Hepatic stellate cell (primary cell): ENCODE data around the gene CLTRN.
"Not testable (repeated sequence)": the region's sequence is repeated elsewhere in the genome, so short reads cannot be mapped to it uniquely, and the experiment has no call there.

Experiments used
- DNase-seq: peaks from one replicate; pipeline ENCODE4 v3.0.0; 2011; ENCODE audit warnings: low spot score

Gene CLTRN

DNA sequence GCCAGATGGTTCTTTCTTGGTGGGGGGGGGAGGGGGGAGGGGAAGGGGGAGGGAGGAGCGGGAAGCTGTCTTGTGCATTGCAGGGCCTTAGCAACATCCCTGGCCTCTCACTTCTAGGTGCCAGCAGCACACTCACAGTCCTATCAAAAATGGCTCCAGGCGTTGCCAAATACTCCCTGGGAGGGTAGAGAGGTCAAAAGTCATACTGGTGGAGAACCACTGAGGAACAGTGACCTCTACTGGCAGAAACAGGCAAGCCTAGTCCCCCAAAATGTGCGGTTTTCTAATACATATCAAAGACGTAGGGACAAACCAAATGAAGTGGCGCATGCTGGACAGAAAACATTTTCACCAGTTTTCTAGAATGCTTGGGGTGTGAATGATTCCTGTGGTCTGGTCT lies 17.1 kb downstream of the CLTRN start:
- DNase-seq: not testable (repeated sequence)

DNA sequence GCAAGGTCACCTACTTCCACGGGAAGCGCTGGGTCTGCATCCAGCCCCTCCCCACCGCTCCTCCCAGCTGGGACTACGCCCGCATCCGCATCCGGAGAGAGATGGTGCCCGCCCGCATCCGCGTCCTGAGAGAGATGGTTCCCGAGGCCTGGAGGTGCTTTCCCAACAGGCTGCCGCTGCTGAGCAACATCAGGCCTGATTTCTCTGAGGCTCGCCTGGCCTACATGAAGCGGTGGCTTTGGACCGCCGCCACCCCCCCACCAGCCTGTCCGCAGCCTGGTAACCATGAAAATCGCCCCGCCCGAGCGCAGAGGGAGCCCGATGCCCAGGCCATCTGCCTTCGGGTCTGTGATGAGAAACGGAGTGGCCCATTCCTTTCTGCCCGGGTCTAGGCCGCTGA lies 18.1 kb downstream of the CLTRN start:
- DNase-seq: no peak

DNA sequence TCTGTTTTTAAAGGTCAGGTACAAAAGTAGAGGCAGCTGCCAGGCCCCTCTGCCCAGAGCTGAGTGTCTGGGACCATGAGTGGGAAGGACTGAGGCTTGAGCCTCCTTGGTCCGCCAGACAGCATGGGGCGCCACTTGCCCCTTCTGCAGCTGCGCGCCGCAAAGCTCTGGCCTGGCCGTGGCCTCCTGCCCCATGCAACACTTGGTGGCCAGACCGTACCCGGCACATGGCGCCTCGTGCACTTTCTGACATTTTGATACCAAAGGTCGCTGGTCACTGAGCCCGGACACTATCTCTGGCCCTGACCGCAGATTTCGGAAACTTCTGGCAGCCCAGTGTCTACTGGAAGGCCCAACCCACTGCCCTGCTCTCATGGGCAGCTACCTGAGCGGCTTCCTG lies 18.6 kb downstream of the CLTRN start:
- no peak for DNase-seq

DNA sequence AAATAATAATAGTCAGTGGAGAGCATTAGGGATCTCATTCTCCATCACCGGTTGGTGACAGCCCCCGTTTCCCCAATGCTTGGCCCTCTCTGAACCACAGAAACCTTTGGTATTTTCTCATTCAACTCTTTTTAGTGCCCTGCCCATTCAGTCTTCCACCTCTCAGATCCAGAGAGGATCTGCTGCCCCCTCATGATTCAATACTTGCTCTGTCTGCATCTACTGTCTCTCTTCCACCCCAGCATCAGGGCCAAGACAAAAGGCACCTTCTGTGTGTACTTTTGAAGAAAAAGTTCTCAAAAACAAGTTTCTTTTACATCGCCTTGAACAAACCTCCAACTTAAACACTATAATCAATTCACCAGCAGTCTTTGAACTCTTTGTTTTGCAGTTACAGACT lies 19.3 kb downstream of the CLTRN start:
- DNase-seq: no peak

DNA sequence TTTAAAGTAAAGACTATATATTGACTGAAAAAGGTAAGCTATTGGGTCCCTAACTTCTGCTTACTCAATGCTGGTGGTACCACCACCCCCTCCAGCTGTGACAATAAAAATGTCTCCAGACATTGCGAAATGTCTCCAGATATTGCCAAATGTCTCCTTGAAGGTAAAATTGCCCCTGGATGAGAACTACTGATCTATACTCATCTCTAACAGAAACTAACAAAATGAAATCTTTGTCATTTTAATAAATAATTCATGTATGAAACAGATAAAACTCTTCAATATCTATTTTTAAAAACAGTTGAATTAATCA lies 20.1 kb downstream of the CLTRN start:
- no peak for DNase-seq

DNA sequence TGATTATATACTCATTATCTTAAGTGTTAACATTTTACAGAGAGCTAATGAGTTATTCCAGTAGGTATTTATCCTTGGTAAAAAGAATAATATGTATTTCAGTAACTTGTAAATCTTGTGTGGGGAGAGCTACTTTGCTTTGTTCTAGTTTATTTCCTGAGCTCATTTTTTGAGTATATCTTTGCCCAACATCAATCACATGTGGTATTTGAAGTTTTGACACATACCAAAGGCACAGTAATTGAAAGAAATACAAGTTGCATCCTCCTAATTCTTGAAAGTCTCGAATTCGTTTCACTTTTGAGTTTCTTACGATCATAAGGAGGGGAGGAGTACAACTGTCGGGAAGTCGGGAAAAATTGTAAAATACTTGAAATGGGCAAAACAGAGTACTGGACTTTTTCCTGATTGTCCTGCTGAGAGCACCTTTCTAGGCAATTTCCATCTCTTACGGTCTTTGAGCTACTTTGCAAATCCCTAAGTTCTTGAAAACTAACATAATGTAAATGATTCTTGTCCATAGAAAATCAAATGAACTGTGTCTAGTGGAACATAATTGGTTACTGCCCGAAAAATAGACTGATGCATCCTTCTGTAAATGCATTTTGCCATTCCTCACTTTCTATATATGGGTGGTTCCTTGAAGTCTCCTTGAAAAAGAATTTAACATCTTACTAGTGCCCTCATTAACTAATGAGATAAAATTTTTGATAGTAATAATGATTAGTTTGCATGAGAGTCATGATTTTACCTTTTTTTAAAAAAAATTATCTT lies 20.6 kb downstream of the CLTRN start:
- DNase-seq: no peak

DNA sequence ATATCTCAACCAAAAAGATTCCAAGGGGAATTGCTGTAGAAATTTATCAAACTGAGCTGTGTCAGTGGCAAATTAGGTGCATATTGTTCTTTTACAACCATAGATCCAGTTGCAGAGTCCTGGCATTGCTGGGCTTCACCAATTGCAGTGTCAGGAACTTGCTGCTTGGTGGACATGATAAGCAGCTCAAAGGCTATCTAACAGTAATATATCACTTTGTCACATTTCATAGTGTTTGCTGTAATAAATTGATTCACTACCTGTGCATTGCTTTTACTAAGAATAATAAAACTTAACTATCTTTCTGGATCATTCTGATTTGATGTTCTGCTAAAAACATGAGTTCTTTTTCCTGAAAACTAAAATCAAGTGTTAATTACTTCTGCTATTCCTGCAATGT lies 33.0 kb downstream of the CLTRN start:
- DNase-seq: no peak

DNA sequence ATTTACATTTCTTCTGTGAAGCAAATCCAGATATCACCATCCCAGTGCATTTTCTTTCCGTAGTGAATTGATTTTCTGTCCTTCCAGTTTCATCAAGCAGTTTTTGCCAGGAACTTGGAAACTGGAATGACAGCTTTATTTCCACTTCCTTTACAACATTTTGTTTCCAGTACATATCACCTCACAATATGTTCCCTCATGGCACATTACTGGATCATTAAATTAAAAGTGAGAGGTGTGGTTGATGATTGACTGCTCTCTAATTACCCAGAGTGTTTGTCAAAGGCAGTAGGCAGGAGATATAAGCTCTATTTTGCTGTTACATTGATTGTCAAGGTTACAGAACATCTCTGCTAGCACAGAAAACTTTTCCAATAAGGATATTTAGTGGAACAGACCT lies 41.6 kb downstream of the CLTRN start:
- no peak for DNase-seq

DNA sequence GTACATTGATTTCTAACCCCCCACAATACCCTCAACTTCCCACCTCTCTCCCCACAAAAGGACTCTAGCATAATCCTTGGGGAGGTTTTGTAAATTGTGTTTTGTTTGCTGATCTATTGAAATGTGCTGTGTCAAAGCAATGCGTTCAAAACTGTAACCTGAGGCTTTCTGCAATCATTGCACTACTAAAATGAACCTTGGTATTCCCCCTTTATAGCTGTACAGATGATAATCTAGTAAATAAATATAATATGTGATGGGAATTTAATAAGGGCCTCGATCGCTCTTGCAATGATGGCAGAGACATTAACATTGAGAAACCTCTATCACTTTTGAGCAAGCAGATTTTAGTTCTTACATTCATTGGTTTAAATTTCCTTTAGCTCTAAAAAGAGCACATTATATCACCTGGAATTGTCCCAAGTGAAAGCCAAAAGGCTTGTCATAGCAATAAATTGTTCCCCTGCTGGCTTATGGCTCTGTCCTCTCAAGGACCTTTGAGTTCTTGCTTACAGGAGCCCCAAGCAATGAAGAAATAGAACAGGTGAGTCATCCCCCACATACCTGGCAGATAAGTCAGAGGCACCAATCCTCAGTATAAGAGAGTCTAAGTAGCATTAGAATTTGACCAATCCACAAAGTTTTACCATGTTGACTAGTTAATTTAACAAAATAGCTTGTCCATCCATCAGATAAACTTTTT lies 45.4 kb downstream of the CLTRN start:
- no peak for DNase-seq

DNA sequence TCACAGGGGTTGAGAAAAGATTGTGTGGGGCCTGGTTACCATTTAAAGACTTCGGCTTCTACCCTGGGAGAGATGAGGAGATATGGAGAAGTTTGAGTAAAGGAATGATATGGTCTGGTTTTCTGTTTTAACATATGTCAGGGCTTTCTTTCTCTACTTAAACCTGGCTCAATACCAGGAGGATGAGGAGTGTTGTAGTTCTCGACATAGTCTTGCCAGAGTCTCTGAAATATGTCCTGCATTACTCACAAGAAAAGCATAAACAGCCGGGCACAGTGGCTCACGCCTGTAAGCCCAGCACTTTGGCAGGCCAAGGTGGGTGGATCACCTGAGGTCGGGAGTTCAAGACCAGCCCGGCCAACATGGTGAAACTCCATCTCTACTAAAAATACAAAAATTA lies 47.5 kb downstream of the CLTRN start:
- no peak for DNase-seq

DNA sequence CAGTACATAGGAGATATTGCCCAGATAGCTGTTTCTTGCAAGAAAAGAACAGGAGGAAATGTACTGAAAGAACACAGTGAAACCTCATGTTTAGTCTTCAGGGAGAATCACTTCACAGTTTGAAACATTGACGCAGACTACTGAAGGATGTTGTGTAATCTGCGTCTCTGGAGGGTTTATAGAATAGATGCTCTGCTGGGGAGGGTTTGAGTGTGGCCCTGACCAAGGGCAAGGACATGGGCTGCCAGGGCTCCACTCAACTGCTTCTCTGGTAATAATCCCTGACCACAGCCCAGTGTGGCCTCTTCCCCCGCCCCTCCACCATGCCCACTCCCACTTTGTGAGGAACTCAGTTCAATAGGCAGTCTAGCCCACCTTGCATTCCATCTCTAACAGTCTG lies 48.1 kb downstream of the CLTRN start:
- no peak for DNase-seq

DNA sequence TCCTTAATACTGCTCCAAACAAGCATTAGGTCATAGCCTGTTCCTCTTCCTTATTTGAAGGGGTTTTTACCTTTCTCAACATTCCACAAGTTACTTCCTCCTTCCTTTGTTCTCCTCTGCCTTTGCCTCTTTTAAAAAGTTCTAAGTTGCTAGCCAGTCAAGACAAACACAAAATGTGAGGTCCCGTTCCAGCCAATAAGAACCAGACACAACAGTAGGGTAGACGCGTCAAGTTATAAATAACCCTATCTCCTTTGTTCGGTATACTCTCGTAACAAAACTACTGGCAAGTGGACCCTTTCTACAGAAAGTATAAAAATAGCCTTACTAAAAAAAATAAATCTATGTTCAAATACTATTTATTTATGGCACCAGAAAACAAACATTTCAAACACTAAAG lies 57.5 kb downstream of the CLTRN start:
- DNase-seq: no peak

DNA sequence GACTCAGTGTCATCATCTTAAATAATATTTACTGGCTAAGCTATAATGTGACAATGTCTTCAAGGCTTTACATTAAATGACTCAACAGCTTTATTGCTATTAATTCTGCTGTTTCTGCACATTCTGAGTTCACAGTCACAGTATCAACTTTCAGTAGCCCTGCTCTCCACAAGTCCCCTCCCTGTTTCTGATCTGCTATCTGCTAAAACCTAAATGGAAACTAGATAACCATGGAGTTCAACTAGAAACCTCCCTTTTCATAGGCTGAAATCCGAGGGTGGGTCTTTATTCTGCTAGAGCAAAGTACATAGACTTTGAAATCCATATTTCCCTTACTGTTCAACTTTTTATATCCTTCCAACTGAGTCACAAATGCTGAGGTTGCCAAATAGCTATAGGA lies 58.5 kb downstream of the CLTRN start:
- no peak for DNase-seq

DNA sequence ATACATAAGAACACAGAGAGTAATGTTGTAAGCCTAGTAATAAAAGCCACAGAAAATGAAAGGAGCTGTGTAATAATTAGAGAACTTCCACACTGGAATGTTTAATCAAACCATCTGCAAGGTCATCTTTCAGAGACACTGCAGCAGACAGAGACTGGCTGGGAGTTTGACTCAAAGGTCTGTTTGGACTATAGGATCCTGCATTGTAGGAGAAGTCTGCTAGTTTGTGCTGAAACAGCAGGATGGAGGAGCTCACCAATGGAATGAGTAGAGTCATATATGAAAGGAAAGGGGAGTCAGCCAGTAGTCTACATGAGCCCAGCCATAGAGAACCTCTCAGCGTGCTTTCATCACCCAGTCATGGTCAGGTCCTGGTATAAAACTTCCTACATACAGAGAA lies 59.4 kb downstream of the CLTRN start:
- DNase-seq: no peak

DNA sequence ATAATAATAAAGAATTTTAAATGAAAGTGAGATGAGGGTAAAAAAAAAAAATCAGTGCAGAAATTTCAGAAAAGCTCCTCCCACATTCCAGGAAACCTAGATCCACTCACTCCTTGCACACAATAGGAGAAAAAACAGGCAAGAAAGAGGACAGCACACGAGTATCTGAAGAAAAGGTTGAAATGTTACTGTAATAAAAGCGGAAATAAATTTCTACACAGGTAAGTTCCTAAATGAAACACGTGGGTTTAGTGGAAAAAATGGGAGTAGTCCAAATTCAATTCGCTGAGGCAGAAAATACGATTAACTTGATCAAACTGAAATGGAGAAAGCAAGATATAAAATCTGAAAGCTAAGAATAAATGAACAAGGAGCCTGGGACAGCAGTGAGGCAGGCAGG lies 61.8 kb downstream of the CLTRN start:
- no peak for DNase-seq

DNA sequence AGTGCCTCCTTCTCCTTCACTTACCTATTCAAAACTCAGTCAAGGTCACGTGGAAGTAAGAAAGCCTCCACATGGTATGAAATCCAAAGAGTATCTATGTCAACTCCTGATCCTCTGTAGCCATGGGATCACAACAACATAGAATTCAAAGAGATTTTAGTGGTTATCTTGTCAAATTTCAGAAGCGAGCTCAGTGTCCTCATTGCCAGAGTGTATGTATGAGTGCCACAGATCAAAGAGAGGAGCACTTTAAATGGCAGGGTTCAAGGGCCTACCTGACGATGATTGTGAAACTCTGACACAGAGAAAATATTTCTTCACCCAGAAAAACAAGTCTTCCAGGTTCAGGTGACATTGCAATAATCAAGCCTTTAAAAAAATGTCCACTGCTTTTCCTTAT lies 62.7 kb downstream of the CLTRN start:
- DNase-seq: no peak

DNA sequence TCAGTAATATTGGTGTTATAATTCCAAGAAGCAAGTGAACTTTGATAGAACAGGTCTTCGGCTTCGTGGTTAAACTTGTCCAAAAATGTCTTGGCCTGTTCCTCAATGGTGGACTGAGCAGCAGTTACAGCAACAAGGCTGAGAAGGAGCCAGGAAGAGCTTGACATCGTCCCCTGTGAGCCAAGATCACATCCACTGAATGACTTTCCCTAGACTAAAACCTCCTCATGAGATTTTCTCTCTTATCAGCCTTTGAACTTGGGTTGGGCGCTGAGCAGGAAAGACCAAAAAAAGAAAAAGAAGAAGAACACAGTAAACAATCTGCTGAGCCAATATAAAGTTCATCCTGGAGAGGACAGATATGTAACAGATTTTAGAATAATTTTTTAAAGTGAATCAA lies 63.9 kb downstream of the CLTRN start, which contains the start of gene ACE2:
ACE2 (minus strand) TSS at position 216 of the 400 bp plus-strand sequence; CDS start at position 167, 49 bp downstream.
- no peak for DNase-seq

DNA sequence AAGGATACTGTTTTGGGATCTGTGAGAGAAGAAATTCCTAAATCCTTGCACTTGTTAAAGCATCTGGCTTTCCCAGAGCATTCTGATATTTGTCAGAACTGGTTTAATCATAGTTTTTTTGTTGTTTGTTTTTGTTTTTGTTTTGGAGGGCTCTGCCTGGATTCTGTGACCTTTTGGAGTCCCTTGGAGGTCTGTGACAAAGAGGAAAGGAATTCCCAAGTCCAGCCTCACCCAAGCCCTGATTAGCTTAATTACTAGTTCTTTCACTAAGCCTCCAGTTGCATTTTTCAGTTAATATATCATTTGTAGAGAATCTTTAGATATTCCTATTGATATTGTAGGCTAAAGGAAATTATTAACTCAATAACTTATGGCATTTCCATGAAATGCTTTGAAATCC lies 64.6 kb downstream of the CLTRN start:
- DNase-seq: no peak

DNA sequence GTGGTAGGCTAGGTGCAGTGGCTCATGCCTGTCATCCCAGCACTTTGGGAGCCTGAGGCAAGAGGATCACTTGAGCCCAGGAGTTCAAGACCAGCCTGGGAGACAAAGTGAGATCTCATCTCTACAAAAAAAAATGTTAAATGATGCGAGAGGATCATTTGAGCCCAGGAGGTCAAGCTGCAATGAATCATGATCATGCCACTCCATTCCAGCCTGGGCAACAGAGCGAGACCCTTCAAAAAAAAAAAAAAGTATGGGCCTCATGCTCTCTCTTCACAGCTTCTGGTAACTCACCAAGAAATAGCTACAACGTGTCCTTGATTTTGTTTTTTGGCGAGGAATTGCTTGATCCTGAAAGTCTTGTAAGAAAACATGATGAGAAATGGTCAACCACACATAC lies 65.1 kb downstream of the CLTRN start:
- DNase-seq: no peak

DNA sequence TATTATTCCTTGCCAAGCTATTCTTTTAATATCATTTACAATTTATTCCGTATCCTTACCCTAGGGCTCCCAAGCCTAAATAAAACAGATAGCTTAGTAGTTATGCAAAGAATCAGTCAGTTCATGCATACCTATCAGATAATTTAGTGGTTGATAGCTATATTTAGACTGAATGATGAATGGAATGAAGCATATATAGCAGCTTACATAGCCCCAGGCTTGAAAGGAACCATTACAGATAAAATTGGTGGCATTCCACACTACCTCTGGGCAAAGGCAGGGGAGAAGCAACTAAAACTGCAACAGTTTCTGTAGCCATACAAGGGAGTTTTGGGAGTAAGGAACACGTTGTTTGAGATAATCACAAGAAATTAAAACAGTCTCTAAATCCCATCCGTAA lies 66.6 kb downstream of the CLTRN start:
- DNase-seq: no peak

DNA sequence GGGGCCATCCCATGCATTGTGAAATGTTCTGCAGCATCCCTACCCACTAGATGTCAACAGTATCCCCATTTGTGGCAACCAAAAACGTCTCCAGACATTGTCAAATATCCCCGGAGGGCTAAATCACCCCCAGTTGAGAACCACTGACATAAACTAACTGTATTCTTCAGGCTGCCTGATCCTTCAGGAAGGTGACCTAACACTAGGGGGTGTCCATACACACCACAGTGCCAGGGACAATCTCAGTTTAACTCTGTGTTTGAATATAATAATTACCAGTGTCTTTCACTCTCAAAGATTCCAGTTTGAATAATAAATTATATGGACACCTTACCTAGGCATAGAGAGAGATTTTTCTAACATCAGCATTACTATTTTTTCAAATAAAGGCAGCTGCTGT lies 70.2 kb downstream of the CLTRN start:
- DNase-seq: peak; percentile 3

DNA sequence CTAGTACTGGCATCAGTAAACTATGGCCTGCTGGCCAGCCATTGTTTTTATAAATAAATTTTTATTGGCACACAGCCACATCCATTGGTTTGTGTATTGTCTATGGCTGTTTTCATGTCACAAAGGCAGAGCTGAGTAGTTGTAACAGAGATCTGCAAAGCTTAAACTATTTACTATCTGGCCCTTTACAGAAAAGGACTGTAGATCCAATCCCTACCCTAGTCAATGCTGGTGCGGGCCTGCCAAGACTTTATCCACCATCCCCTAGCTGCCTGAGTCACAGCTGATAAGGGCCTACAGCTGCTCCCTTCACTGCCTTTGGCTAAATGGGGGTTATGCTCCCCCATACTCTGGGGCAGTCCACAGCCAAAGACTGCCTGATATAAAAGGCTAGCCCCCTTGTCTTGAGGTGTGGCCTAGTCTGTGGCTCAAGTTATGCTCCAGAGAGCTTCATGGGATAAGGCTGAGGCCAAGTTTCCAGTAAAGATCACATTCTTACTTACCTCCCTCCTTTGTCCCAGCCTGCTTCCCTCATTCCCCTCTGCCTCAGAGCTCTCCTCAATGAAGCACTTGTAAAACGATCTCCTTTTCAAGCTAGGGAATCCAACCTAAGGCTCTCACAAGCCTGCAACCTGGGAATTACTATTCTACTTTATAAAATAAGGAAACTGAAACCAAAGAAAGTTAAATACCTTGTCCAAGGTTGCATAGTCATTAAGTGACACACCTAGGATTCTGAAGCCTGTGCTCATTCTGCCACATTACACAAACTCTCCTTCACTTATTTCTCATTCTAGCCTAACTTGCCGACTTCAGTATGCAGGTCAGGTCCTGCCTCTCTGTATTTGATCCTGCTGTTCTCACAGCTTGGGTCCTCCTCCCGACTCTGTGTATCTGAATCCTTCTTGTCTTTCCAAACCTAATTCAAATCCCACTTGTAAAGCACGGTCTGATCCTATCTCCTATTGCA lies 84.5 kb downstream of the CLTRN start:
- DNase-seq: no peak
